Astrocyte (in vitro differentiated cells and primary cell): Measurements from ENCODE around the gene SLC16A3. TPM values are rescaled to one million over a fixed set of nuclear protein-coding genes. Genes with fewer than 3 reads are reported as not detected.
A peak's percentile ranks its signal among the peaks of the same experiment; 100 is the strongest.
"Not testable (repeated sequence)": the region's sequence is repeated elsewhere in the genome, so short reads cannot be mapped to it uniquely, and the experiment has no call there.

Experiments used
- DNase-seq: peaks from one replicate; pipeline ENCODE4 v3.0.0-alpha.2; 2010; ENCODE audit warnings: low read depth
- FAIRE-seq: peaks from 2 replicates; lab custom pipeline; 2011; peaks lifted over from hg19 to GRCh38; lab: Jason Lieb, UNC
- H2AFZ ChIP-seq: 2 replicates; pipeline ENCODE4 v1.6.0; 2012; ENCODE audit warnings: low read depth, low read length, inconsistent platforms
- H3K27ac ChIP-seq: 2 replicates; pipeline ENCODE4 v1.5.1; 2011; ENCODE audit warnings: low read depth, low read length, inconsistent platforms
- H3K27me3 ChIP-seq: 2 replicates; pipeline ENCODE4 v1.6.0; 2011; ENCODE audit warnings: low read length, inconsistent platforms; ENCODE audit not compliant: insufficient read depth
- H3K36me3 ChIP-seq: 2 replicates; pipeline ENCODE4 v1.5.1; 2011; ENCODE audit warnings: low read length, inconsistent platforms; ENCODE audit not compliant: insufficient read depth
- H3K4me1 ChIP-seq: 2 replicates; pipeline ENCODE4 v1.5.1; 2011; ENCODE audit warnings: low read length, inconsistent platforms; ENCODE audit not compliant: insufficient read depth
- H3K4me2 ChIP-seq: 2 replicates; pipeline ENCODE4 v1.6.0; 2012; ENCODE audit warnings: low read length, inconsistent platforms
- H3K4me3 ChIP-seq: 2 replicates; pipeline ENCODE4 v1.5.1; 2011; ENCODE audit warnings: low read depth, mild to moderate bottlenecking, low read length, inconsistent platforms; ENCODE audit not compliant: insufficient read depth
- H3K79me2 ChIP-seq: 2 replicates; pipeline ENCODE4 v1.6.0; 2012; ENCODE audit warnings: mild to moderate bottlenecking, low read length, inconsistent platforms; ENCODE audit not compliant: insufficient read depth
- H3K9ac ChIP-seq: 2 replicates; pipeline ENCODE4 v1.6.0; 2012; ENCODE audit warnings: mild to moderate bottlenecking, low read length, inconsistent platforms
- H3K9me3 ChIP-seq: 2 replicates; pipeline ENCODE4 v1.5.1; 2012; ENCODE audit warnings: low read depth, mild to moderate bottlenecking, low read length, inconsistent platforms; ENCODE audit not compliant: insufficient read depth
- H4K20me1 ChIP-seq: 2 replicates; pipeline ENCODE4 v1.6.0; 2012; ENCODE audit warnings: low read length, inconsistent platforms; ENCODE audit not compliant: insufficient read depth
- H3K27ac Mint-ChIP-seq: one replicate; pipeline ENCODE4 v1.8.0; 2021; ENCODE audit warnings: mild to moderate bottlenecking, mixed read lengths; ENCODE audit not compliant: unreplicated experiment
- H3K27me3 Mint-ChIP-seq: one replicate; pipeline ENCODE4 v1.8.0; 2021; ENCODE audit warnings: low read depth, mixed read lengths; ENCODE audit not compliant: unreplicated experiment
- H3K36me3 Mint-ChIP-seq: one replicate; pipeline ENCODE4 v1.8.0; 2021; ENCODE audit warnings: low read depth, mixed read lengths; ENCODE audit not compliant: unreplicated experiment
- H3K4me1 Mint-ChIP-seq: one replicate; pipeline ENCODE4 v1.8.0; 2021; ENCODE audit warnings: low read depth, mixed read lengths; ENCODE audit not compliant: unreplicated experiment
- H3K4me3 Mint-ChIP-seq: one replicate; pipeline ENCODE4 v1.8.0; 2021; ENCODE audit warnings: mild to moderate bottlenecking, moderate library complexity, mixed read lengths; ENCODE audit not compliant: unreplicated experiment
- H3K9me3 Mint-ChIP-seq: one replicate; pipeline ENCODE4 v1.8.0; 2021; ENCODE audit warnings: mild to moderate bottlenecking, mixed read lengths; ENCODE audit not compliant: unreplicated experiment
- CTCF ChIP-seq: IDR thresholded peaks from 2 replicates; pipeline ENCODE4 v1.5.1; 2011; ENCODE audit warnings: low read depth, mild to moderate bottlenecking, inconsistent platforms, low read length, moderate library complexity; ENCODE audit not compliant: insufficient read depth
- EZH2 ChIP-seq: IDR thresholded peaks from 2 replicates; pipeline ENCODE4 v1.6.1; 2012; ENCODE audit warnings: mild to moderate bottlenecking, low read length, inconsistent platforms; ENCODE audit not compliant: insufficient read depth
- total RNA-seq: library from RNA; stranded (reverse); gene quantifications from 2 replicates; pipeline ENCODE4 v1.2.1, GENCODE V29; 2021

The SLC16A3 gene
- total RNA-seq, 1 donor from 2014 or later, result 292 TPM

- Histone ChIP-seq H3K4me3 (no peak overlapping the region), H3K36me3 (peaks cover 2% of the 10 kb centered on the region), H3K4me2 (peak overlapping the region; percentile 40), H3K9ac (no peak overlapping the region), H3K9me3 (no peaks in the 10 kb centered on the region), H3K27ac (no peak overlapping the region), H3K4me1 (peaks cover 16% of the 10 kb centered on the region), H2AFZ (no peak overlapping the region), H4K20me1 (peaks cover 27% of the 10 kb centered on the region), H3K79me2 (peaks cover 6% of the 10 kb centered on the region), H3K27me3 (no peaks in the 10 kb centered on the region)
- H3K27ac Mint-ChIP-seq, result peak overlapping the region; percentile 48
- FAIRE-seq (no peak), DNase-seq (peak; percentile 72)
- no peak overlapping the region for H3K4me3 Mint-ChIP-seq
- H3K27me3 Mint-ChIP-seq, result no peaks in the 10 kb centered on the region
- TF ChIP-seq CTCF, result no peak
- TF ChIP-seq EZH2, result no peak
- H3K9me3 Mint-ChIP-seq, result no peaks in the 10 kb centered on the region
- H3K36me3 Mint-ChIP-seq, result peaks cover 6% of the 10 kb centered on the region
- peaks cover 15% of the 10 kb centered on the region for H3K4me1 Mint-ChIP-seq
Measured at GRCh38 chr17:82204831-82205719, 23.8 kb upstream of the SLC16A3 start.

GRCh38 chr17:82205720-82206508 is 22.9 kb upstream of the SLC16A3 start:
- peaks cover 27% of the 10 kb centered on the region for H4K20me1 ChIP-seq
- H3K4me1 Mint-ChIP-seq, result peaks cover 13% of the 10 kb centered on the region
- no peaks in the 10 kb centered on the region for H3K9me3 ChIP-seq
- peak overlapping the region; percentile 50 for H3K4me2 ChIP-seq
- H2AFZ ChIP-seq, result peak overlapping the region; percentile 49
- H3K27ac ChIP-seq, result no peak overlapping the region
- peak; percentile 84 for TF ChIP-seq CTCF
- no peak for TF ChIP-seq EZH2
- H3K9ac ChIP-seq, result peak overlapping the region; percentile 28
- no peak for FAIRE-seq
- no peak overlapping the region for H3K4me3 Mint-ChIP-seq
- H3K27me3 Mint-ChIP-seq, result no peaks in the 10 kb centered on the region
- peaks cover 5% of the 10 kb centered on the region for H3K36me3 Mint-ChIP-seq
- no peaks in the 10 kb centered on the region for H3K27me3 ChIP-seq
- no peak overlapping the region for H3K4me3 ChIP-seq
- peak overlapping the region; percentile 55 for H3K27ac Mint-ChIP-seq
- peaks cover 7% of the 10 kb centered on the region for H3K79me2 ChIP-seq
- H3K9me3 Mint-ChIP-seq, result no peaks in the 10 kb centered on the region
- peaks cover 2% of the 10 kb centered on the region for H3K36me3 ChIP-seq
- peaks cover 16% of the 10 kb centered on the region for H3K4me1 ChIP-seq
- peak; percentile 67 for DNase-seq

GRCh38 chr17:82210655-82211054 is 18.2 kb upstream of the SLC16A3 start:
- H3K9me3 ChIP-seq, H3K36me3 ChIP-seq, H2AFZ ChIP-seq, H3K4me3 Mint-ChIP-seq, FAIRE-seq, H3K27ac ChIP-seq, H3K36me3 Mint-ChIP-seq, H3K27me3 ChIP-seq, H3K9me3 Mint-ChIP-seq, H4K20me1 ChIP-seq, H3K4me2 ChIP-seq, H3K9ac ChIP-seq, DNase-seq, H3K27me3 Mint-ChIP-seq, H3K4me3 ChIP-seq, H3K27ac Mint-ChIP-seq: not testable (repeated sequence)
- Histone ChIP-seq H3K4me1 (peaks cover 22% of the 10 kb centered on the region), H3K79me2 (peaks cover 12% of the 10 kb centered on the region)
- peaks cover 12% of the 10 kb centered on the region for H3K4me1 Mint-ChIP-seq
